Gastrocnemius medialis (tissue), 4 donors: Measurements from ENCODE around the gene XCL1.
"Not testable (repeated sequence)": the region's sequence is repeated elsewhere in the genome, so short reads cannot be mapped to it uniquely, and the experiment has no call there.

ENCODE experiments used
- CTCF ChIP-seq, 5 experiments: fragments of 450-650 bp in 3 of 5; fragments of 200-600 bp in 2 of 5; sonication (generic) in 2 of 5; IDR thresholded peaks in 4 of 5; conservative IDR thresholded peaks in 1 of 5; 1 replicate in 4 of 5; 2 replicates in 1 of 5; pipeline ENCODE4 v1.5.1; 2016 to 2019; ENCODE audit warnings: antibody characterized with exemption in 5 of 5, mild to moderate bottlenecking in 3 of 5, moderate library complexity in 3 of 5
- POLR2A ChIP-seq, 2 donors: fragments of 450-650 bp; IDR thresholded peaks; one replicate each; pipeline ENCODE4 v1.6.1; 2017; ENCODE audit warnings: antibody characterized with exemption in 2 of 2, mild to moderate bottlenecking in 2 of 2, moderate library complexity in 2 of 2

GRCh38 chr1:168580290-168580689 is 3.9 kb downstream of the XCL1 start:
- TF ChIP-seq CTCF (IDR thresholded peaks at IDR 0.05 in 4 of 5, conservative IDR thresholded peaks at IDR 0.05 in 1 of 5); POLR2A (IDR thresholded peaks at IDR 0.05): not testable (repeated sequence)
